ENCODE measurements around the gene RBM20. TPM values are rescaled to one million over a fixed set of nuclear protein-coding genes. Genes with fewer than 3 reads are reported as not detected.
A peak's percentile ranks its signal among the peaks of the same experiment; 100 is the strongest.

RBM20 gene
- total RNA-seq, 4 donors from 2014 or later: 0.88 to 3.8 (median 1.9) TPM

DNA sequence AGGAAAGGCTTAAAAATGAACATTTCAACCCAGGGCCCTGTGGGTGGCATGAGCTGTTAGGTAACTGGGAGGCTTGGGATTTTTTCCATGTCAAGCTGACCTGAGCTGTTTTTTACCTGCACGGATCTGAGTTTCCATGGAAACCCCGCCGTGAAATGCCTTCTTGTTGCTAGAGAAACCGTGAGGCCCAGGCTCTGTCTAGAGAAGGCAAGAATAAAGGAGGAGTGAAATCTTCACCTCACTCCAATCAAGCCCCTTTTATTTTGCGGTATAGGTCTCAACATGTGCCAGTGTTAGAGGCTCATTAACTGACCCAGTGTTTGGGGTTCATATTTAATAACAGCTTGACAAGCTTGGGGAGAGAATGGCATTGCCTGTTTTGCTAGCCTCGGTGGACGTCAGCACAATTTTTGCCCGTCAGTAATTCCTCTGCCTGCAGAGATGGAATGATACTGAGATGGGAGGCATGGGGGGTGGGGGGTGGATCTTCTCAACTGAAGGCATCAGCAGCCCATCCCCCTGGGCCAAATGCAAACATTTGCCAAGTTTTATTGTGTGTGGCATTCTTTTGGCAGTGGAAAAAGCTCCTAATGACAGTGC lies 178.7 kb downstream of the RBM20 start:
- H3K9me3 ChIP-seq: no peaks in the 10 kb centered on the region
- H3K4me1 ChIP-seq: peaks cover 19 to 25% of the 10 kb centered on the region in 2 donors
- H3K27me3 ChIP-seq: no peaks in the 10 kb centered on the region
- peak overlapping the region; percentile 87 to 94 for H3K27ac ChIP-seq
- intact Hi-C loops (cut with DNase I; ENCODE audit: low total_unique reads): loop anchor here (10.0 kb wide), 1 partner anchor 52 kb away; the partner anchor contains the start of gene PDCD4
- DNase-seq: no peak
- no peak for TF ChIP-seq POLR2A (IDR thresholded peaks at IDR 0.05)
- TF ChIP-seq, protein P1, sequence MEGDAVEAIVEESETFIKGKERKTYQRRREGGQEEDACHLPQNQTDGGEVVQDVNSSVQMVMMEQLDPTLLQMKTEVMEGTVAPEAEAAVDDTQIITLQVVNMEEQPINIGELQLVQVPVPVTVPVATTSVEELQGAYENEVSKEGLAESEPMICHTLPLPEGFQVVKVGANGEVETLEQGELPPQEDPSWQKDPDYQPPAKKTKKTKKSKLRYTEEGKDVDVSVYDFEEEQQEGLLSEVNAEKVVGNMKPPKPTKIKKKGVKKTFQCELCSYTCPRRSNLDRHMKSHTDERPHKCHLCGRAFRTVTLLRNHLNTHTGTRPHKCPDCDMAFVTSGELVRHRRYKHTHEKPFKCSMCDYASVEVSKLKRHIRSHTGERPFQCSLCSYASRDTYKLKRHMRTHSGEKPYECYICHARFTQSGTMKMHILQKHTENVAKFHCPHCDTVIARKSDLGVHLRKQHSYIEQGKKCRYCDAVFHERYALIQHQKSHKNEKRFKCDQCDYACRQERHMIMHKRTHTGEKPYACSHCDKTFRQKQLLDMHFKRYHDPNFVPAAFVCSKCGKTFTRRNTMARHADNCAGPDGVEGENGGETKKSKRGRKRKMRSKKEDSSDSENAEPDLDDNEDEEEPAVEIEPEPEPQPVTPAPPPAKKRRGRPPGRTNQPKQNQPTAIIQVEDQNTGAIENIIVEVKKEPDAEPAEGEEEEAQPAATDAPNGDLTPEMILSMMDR (IDR thresholded peaks at IDR 0.05): no peak
- H3K36me3 ChIP-seq: no peaks in the 10 kb centered on the region
- H3K4me3 ChIP-seq: no peak overlapping the region

DNA sequence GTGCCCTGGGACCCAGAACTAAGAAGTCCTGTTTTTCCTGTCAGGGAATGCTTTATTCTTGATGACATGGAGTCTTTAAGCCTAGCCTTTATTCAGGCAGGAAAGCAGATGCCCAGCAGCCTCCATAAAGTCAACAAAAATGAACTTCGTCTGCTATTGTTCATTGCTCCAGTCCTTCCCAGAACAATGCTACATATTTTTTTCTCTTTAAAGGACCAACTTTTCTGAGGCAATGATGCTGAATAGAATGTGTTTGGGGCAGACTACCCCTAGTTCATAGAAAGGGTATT lies 180.0 kb downstream of the RBM20 start:
- H3K4me1 ChIP-seq: peaks cover 25 to 28% of the 10 kb centered on the region in 2 donors
- no peak overlapping the region for H3K4me3 ChIP-seq
- DNase-seq: no peak
- no peaks in the 10 kb centered on the region for H3K9me3 ChIP-seq
- H3K27me3 ChIP-seq: no peaks in the 10 kb centered on the region
- peak overlapping the region; percentile 87 to 94 for H3K27ac ChIP-seq
- H3K36me3 ChIP-seq: no peaks in the 10 kb centered on the region
- TF ChIP-seq, protein P1 (IDR thresholded peaks at IDR 0.05): no peak
- TF ChIP-seq POLR2A (IDR thresholded peaks at IDR 0.05): no peak
- intact Hi-C loops (cut with DNase I; ENCODE audit: low total_unique reads): loop anchor here (10.0 kb wide), 1 partner anchor 51 kb away; the partner anchor contains the start of gene PDCD4

DNA sequence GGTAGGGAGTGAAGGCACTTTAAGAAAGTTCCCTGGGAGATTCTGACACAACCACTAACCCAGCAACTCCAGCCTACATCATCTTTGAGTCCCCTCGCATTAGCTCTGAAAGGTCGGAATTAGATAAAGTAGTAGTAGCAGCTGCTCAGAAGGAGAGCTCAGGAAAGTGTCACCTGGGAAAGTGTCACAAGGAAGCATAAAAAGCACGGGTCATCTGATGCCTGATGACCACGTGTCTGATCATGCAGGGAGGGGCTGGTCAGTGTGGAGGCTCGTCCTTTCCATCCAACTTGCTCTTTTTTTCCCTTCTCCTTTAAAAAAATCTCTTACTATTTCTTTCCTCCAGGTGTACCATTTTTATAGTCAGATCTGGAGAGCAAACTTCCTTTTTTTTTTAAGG lies 180.5 kb downstream of the RBM20 start:
- intact Hi-C loops (cut with DNase I; ENCODE audit: low total_unique reads): loop anchor here (10.0 kb wide), 1 partner anchor 50 kb away; the partner anchor contains the start of gene PDCD4
- H3K36me3 ChIP-seq: no peaks in the 10 kb centered on the region
- TF ChIP-seq POLR2A (IDR thresholded peaks at IDR 0.05): no peak
- H3K4me1 ChIP-seq: peaks cover 22 to 23% of the 10 kb centered on the region in 2 donors
- no peak for DNase-seq
- H3K27me3 ChIP-seq: no peaks in the 10 kb centered on the region
- H3K27ac ChIP-seq: peak overlapping the region; percentile 87 to 94
- no peaks in the 10 kb centered on the region for H3K9me3 ChIP-seq
- H3K4me3 ChIP-seq: no peak overlapping the region

DNA sequence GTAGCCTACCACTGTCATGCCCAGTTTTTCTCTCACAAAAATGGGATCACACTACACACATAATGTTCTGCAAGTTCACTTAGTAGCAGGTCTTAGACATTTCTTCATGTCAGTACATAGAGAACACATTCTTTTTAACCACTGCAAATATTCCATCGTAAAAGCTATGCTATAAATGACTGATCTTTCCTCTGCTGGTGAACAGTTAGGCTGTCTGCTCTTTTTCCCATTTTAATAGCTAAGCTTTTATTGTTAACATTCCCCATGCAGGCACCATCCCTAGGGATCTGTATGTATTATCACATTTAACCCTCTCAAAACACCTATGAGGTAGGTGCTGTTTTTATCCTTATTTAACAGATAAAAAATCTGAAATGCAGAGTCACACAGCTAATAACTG lies 181.4 kb downstream of the RBM20 start:
- no peak for DNase-seq
- intact Hi-C loops (cut with DNase I; ENCODE audit: low total_unique reads): loop anchor here (10.0 kb wide), 1 partner anchor 49 kb away; the partner anchor contains the start of gene PDCD4
- H3K9me3 ChIP-seq: no peaks in the 10 kb centered on the region
- H3K36me3 ChIP-seq: no peaks in the 10 kb centered on the region
- no peak overlapping the region for H3K4me3 ChIP-seq
- H3K27ac ChIP-seq: peak overlapping the region; percentile 25 to 94
- no peaks in the 10 kb centered on the region for H3K27me3 ChIP-seq
- TF ChIP-seq, protein P1 (IDR thresholded peaks at IDR 0.05): no peak
- no peak for TF ChIP-seq POLR2A (IDR thresholded peaks at IDR 0.05)
- H3K4me1 ChIP-seq: peaks cover 15 to 23% of the 10 kb centered on the region in 2 donors

DNA sequence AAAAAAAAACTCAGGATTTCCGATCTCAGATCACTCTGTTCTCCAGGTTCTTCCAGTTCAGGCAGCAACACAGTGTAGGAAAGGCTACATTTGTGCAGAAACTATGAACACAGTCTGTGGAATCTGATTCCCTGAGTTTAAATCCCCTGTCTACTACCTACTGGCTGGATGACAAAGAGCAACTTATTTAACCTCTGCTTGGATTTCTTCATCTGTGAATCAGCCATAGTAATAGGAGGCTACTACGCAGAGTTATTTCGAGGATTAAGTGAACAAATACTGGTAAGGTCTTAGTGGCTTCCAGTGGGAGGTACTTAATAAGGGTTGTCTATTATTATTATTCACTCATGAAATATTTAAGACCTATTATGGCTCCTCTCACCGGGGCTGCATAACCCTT lies 183.3 kb downstream of the RBM20 start:
- intact Hi-C loops (cut with DNase I; ENCODE audit: low total_unique reads): loop anchor here (10.0 kb wide), 1 partner anchor 47 kb away; the partner anchor contains the start of gene PDCD4
- no peaks in the 10 kb centered on the region for H3K9me3 ChIP-seq
- no peak overlapping the region for H3K4me3 ChIP-seq
- H3K27ac ChIP-seq: peak overlapping the region; percentile 58 to 94
- no peak for DNase-seq
- no peaks in the 10 kb centered on the region for H3K36me3 ChIP-seq
- H3K27me3 ChIP-seq: no peaks in the 10 kb centered on the region
- TF ChIP-seq, protein P1 (IDR thresholded peaks at IDR 0.05): no peak
- TF ChIP-seq POLR2A (IDR thresholded peaks at IDR 0.05): no peak
- peaks cover under 1 to 12% of the 10 kb centered on the region in 2 donors for H3K4me1 ChIP-seq

Measured in uterus (tissue), 4 donors.